IMR-90 (cell line): ENCODE results near the gene TBC1D22B. TPM values are rescaled to one million over a fixed set of nuclear protein-coding genes. Genes with fewer than 3 reads are reported as not detected.

ENCODE experiments used
- ATAC-seq: fragments of 200-7000 bp; cut with Tn5 transposase; 2 replicates; pipeline ENCODE4 v1.9.1; 2020; ENCODE audit warnings: low read depth, mild to moderate bottlenecking, moderate library complexity
- BruUV-seq: library from RNA; stranded (reverse); fragments of 400-500 nt; replicated peaks from 2 replicates; lab custom pipeline; 2021; lab: Mats Ljungman, UMichigan
- CTCF ChIA-PET: fragments of 300-600 bp; formaldehyde crosslinking; extraction: SDS; loops from one replicate; lab custom pipeline; 2021; ENCODE audit warnings: antibody characterized with exemption; lab: Yijun Ruan, JAX
- POLR2A ChIA-PET: fragments of 300-600 bp; sonication (Branson Sonifier 250); formaldehyde crosslinking; loops from one replicate; lab custom pipeline; 2022; ENCODE audit warnings: antibody characterized with exemption; ENCODE audit not compliant: unreplicated experiment; lab: Charles Lee
- DNase-seq: peaks from one replicate; pipeline ENCODE4 v3.0.0; 2013
- H2AFZ ChIP-seq: replicated peaks from 2 replicates; pipeline ENCODE3; 2013; ENCODE audit warnings: low read length, mild to moderate bottlenecking; ENCODE audit not compliant: poor library complexity
- H2AK5ac ChIP-seq: 2 replicates; pipeline ENCODE4 v1.6.1; 2013; ENCODE audit warnings: low read depth, low read length, inconsistent platforms
- H2AK9ac ChIP-seq: replicated peaks from 2 replicates; pipeline ENCODE3; 2013; ENCODE audit warnings: mild to moderate bottlenecking, low read depth, low read length, moderate library complexity; ENCODE audit not compliant: poor library complexity
- H2BK120ac ChIP-seq: 2 replicates; pipeline ENCODE4 v1.6.1; 2013; ENCODE audit warnings: low read depth, low read length, inconsistent platforms
- H2BK15ac ChIP-seq: 3 replicates; pipeline ENCODE4 v1.6.1; 2013; ENCODE audit warnings: low read depth, low read length, inconsistent platforms
- H2BK20ac ChIP-seq: 2 replicates; pipeline ENCODE4 v1.6.1; 2013; ENCODE audit warnings: low read depth, mild to moderate bottlenecking, inconsistent platforms, low read length, moderate library complexity
- H2BK5ac ChIP-seq: 2 replicates; pipeline ENCODE4 v1.6.1; 2013; ENCODE audit warnings: mild to moderate bottlenecking, low read depth, low read length, inconsistent platforms; ENCODE audit not compliant: poor library complexity, severe bottlenecking
- H3K14ac ChIP-seq: replicated peaks from 2 replicates; pipeline ENCODE4 v1.6.1; 2013; ENCODE audit warnings: low read depth, low read length, inconsistent platforms
- H3K18ac ChIP-seq: 2 replicates; pipeline ENCODE4 v1.6.1; 2013; ENCODE audit warnings: low read depth, low read length, control low read depth
- H3K23ac ChIP-seq: 2 replicates; pipeline ENCODE4 v1.6.1; 2013; ENCODE audit warnings: low read depth, low read length, inconsistent platforms
- H3K27ac ChIP-seq: 2 replicates; pipeline ENCODE4 v1.5.1; 2013; ENCODE audit warnings: mild to moderate bottlenecking, control low read depth, low read length; ENCODE audit not compliant: insufficient read depth
- H3K27me3 ChIP-seq: 2 replicates; pipeline ENCODE4 v1.6.1; 2013; ENCODE audit warnings: low read length; ENCODE audit not compliant: control insufficient read depth, insufficient read depth
- H3K36me3 ChIP-seq: 2 replicates; pipeline ENCODE4 v1.6.1; 2013; ENCODE audit warnings: low read length, mixed read lengths; ENCODE audit not compliant: control insufficient read depth, insufficient read depth
- H3K4ac ChIP-seq: 2 replicates; pipeline ENCODE4 v1.6.1; 2013; ENCODE audit warnings: low read depth, low read length, inconsistent platforms
- H3K4me1 ChIP-seq: 2 replicates; pipeline ENCODE4 v1.6.1; 2013; ENCODE audit warnings: low read length, mixed read lengths; ENCODE audit not compliant: control insufficient read depth, insufficient read depth
- H3K4me2 ChIP-seq: 2 replicates; pipeline ENCODE4 v1.6.1; 2013; ENCODE audit warnings: low read depth, mild to moderate bottlenecking, control low read depth, low read length, moderate library complexity
- H3K4me3 ChIP-seq: 2 replicates; pipeline ENCODE4 v1.5.1; 2013; ENCODE audit warnings: low read depth, mild to moderate bottlenecking, control low read depth, low read length, moderate library complexity; ENCODE audit not compliant: insufficient read depth
- H3K56ac ChIP-seq: 2 replicates; pipeline ENCODE4 v1.6.1; 2013; ENCODE audit warnings: low read length, inconsistent platforms; ENCODE audit not compliant: insufficient read depth; ENCODE audit errors: extremely low read depth
- H3K79me1 ChIP-seq, 2 experiments: 2 replicates each; pipeline ENCODE4 v1.6.1; 2013; ENCODE audit warnings: low read length in 2 of 2, inconsistent platforms in 1 of 2, low read depth in 1 of 2
- H3K9ac ChIP-seq: 2 replicates; pipeline ENCODE4 v1.6.1; 2013; ENCODE audit warnings: low read depth, low read length, control low read depth
- H3K9me1 ChIP-seq: 2 replicates; pipeline ENCODE4 v1.6.1; 2013; ENCODE audit warnings: low read length, inconsistent platforms; ENCODE audit not compliant: insufficient read depth
- H3K9me3 ChIP-seq: 2 replicates; pipeline ENCODE4 v1.6.1; 2013; ENCODE audit warnings: low read length; ENCODE audit not compliant: control insufficient read depth, insufficient read depth
- H4K20me1 ChIP-seq: 2 replicates; pipeline ENCODE4 v1.6.1; 2013; ENCODE audit warnings: low read length, inconsistent platforms; ENCODE audit not compliant: insufficient read depth
- H4K5ac ChIP-seq: 2 replicates; pipeline ENCODE4 v1.6.1; 2013; ENCODE audit warnings: mild to moderate bottlenecking, low read depth, low read length, control low read depth
- H4K8ac ChIP-seq, 2 experiments: 2 replicates each; pipeline ENCODE4 v1.6.1; 2013; ENCODE audit warnings: low read depth in 2 of 2, low read length in 2 of 2, control low read depth in 1 of 2, inconsistent platforms in 1 of 2
- H4K91ac ChIP-seq: 2 replicates; pipeline ENCODE4 v1.6.1; 2013; ENCODE audit warnings: low read depth, low read length, inconsistent platforms; ENCODE audit not compliant: insufficient read depth
- BHLHE40 ChIP-seq: fragments of 150-350 bp; IDR thresholded peaks from 2 replicates; pipeline ENCODE4 v1.6.1; 2016; ENCODE audit warnings: mild to moderate bottlenecking, low read depth, low read length
- CEBPB ChIP-seq: IDR thresholded peaks from 2 replicates; pipeline ENCODE4 v1.6.1; 2012; ENCODE audit warnings: low read depth, low read length, improper control_type of control experiment
- CHD1 ChIP-seq: IDR thresholded peaks from 2 replicates; pipeline ENCODE4 v1.6.1; 2012; ENCODE audit warnings: low read depth, low read length, improper control_type of control experiment
- CTCF ChIP-seq: conservative IDR thresholded peaks from 2 replicates; pipeline ENCODE4 v1.5.1; 2012; ENCODE audit warnings: mild to moderate bottlenecking, low read depth, low read length, improper control_type of control experiment
- ELK1 ChIP-seq: fragments of 150-350 bp; IDR thresholded peaks from 2 replicates; pipeline ENCODE4 v1.6.1; 2016; ENCODE audit warnings: low read depth, mild to moderate bottlenecking, low read length, moderate library complexity, borderline replicate concordance
- FOS ChIP-seq: fragments of 150-350 bp; IDR thresholded peaks from 2 replicates; pipeline ENCODE4 v1.6.1; 2016; ENCODE audit warnings: low read depth, low read length
- MAZ ChIP-seq: IDR thresholded peaks from 2 replicates; pipeline ENCODE4 v1.6.1; 2012; ENCODE audit warnings: low read depth, mild to moderate bottlenecking, low read length, improper control_type of control experiment, moderate library complexity, borderline replicate concordance
- NFE2L2 ChIP-seq: fragments of 150-350 bp; IDR thresholded peaks from 2 replicates; pipeline ENCODE4 v1.6.1; 2016; ENCODE audit warnings: low read depth, mild to moderate bottlenecking, low read length
- POLR2A ChIP-seq: IDR thresholded peaks from 2 replicates; pipeline ENCODE4 v1.6.1; 2012; ENCODE audit warnings: mild to moderate bottlenecking, low read depth, low read length
- RAD21 ChIP-seq: IDR thresholded peaks from 2 replicates; pipeline ENCODE4 v1.6.1; 2012; ENCODE audit warnings: low read length, improper control_type of control experiment
- RCOR1 ChIP-seq: IDR thresholded peaks from 2 replicates; pipeline ENCODE4 v1.6.1; 2012; ENCODE audit warnings: mild to moderate bottlenecking, low read length, improper control_type of control experiment; ENCODE audit not compliant: insufficient replicate concordance
- WGBS, 2 experiments: methylation state at CpG; one replicate each; pipeline versions ENCODE4 v1.1.5 to v1.1.7; 2013; ENCODE audit warnings: missing lambda C conversion rate in 2 of 2; ENCODE audit not compliant: insufficient read length in 1 of 2; ENCODE audit errors: extremely low coverage in 2 of 2; 5-methylcytosine and 5-hydroxymethylcytosine counted together
- dilution Hi-C: fragments of 300-500 bp; cut with HindIII; formaldehyde crosslinking; loops from one replicate; pipeline ENCODE4 v1.14.3; 2018; ENCODE audit warnings: low sequenced_read_pairs; ENCODE audit not compliant: unreplicated experiment
- in situ Hi-C: fragments of 300-500 bp; cut with MboI; formaldehyde crosslinking; loops from 3 replicates; pipeline ENCODE4 v1.14.3; 2019; ENCODE audit warnings: low sequenced_read_pairs, inconsistent platforms, mixed read lengths
- intact Hi-C: fragments of 100-400 bp; cut with micrococcal nuclease; formaldehyde crosslinking; loops from 2 replicates; pipeline ENCODE4 v1.10.0; 2022
- polyA plus RNA-seq, 3 experiments: library from polyadenylated mRNA; depleted of rRNA; stranded (reverse); fragments of >200 nt; gene quantifications; 2 replicates each; pipeline ENCODE4 v1.2.3, GENCODE V29; 2012; ENCODE audit warnings: low replicate concordance in 1 of 3
- total RNA-seq: library from RNA; depleted of rRNA; stranded (reverse); fragments of >200 nt; gene quantifications from 2 replicates; pipeline ENCODE4 v1.2.3, GENCODE V29; 2012

The TBC1D22B gene
- total and polyA plus RNA-seq, 2 of the 4 experiments (the other 2 are of a cell fraction), result 6.6 to 7.5 TPM

- peak overlapping the region; percentile 98 for H4K91ac ChIP-seq
- dilution Hi-C loops, result no loop called here
- POLR2A ChIA-PET, result no interaction called here
Measured at GRCh38 chr6:37243816-37244370, 13.7 kb upstream of the TBC1D22B start.

More at GRCh38 chr6:37243816-37244370, 13.7 kb upstream of the TBC1D22B start:
- TF ChIP-seq CTCF (no peak), CEBPB (no peak), CHD1 (no peak), RCOR1 (no peak), RAD21 (no peak), BHLHE40 (no peak), FOS (no peak), ELK1 (no peak), NFE2L2 (no peak), POLR2A (no peak), MAZ (no peak)
- peak overlapping the region; percentile 73 for H2AK9ac ChIP-seq
- H3K18ac ChIP-seq, result peak overlapping the region; percentile 97
- H3K14ac ChIP-seq, result peak overlapping the region; percentile 88
- H3K23ac ChIP-seq, result peak overlapping the region; percentile 80
- H3K36me3 ChIP-seq, result no peaks in the 10 kb centered on the region
- H2AK5ac ChIP-seq, result peak overlapping the region; percentile 97
- WGBS, 2 experiments, result no CpG with 5 or more reads among the region's 3 CpGs
- H2BK5ac ChIP-seq, result peak overlapping the region; percentile 99
- no peaks in the 10 kb centered on the region for H3K27me3 ChIP-seq
- H3K4ac ChIP-seq, result peak overlapping the region; percentile 98
- in situ Hi-C loops (no loop called here), intact Hi-C loops (loop anchor here (5.0 kb wide), 1 partner anchor 102 kb away; no protein-coding TSS in a partner anchor)
- H3K56ac ChIP-seq, result peak overlapping the region; percentile 80
- H4K20me1 ChIP-seq, result no peaks in the 10 kb centered on the region; the same call in 1 of the 2 replicates
- peak overlapping the region; percentile 98 for H2BK20ac ChIP-seq
- DNase-seq, result no peak
- H3K9me1 ChIP-seq, result peaks cover 15% of the 10 kb centered on the region
- H3K9me3 ChIP-seq, result no peaks in the 10 kb centered on the region
- H3K4me2 ChIP-seq, result peak overlapping the region; percentile 27; the same call in 1 of the 2 replicates
- CTCF ChIA-PET, result interaction anchor here (1.5 kb wide), 1 partner anchor 34 kb away, joined by 3 read pairs; no protein-coding TSS in a partner anchor
- peak overlapping the region; percentile 44 for H2AFZ ChIP-seq
- no TSS peak for BruUV-seq
- peak overlapping the region; percentile 100 for H3K27ac ChIP-seq
- H4K8ac ChIP-seq, result peak overlapping the region; percentile 31 to 99
- no peak overlapping the region for H3K4me3 ChIP-seq
- peak overlapping the region; percentile 95 for H4K5ac ChIP-seq
- no peak for ATAC-seq
- H3K79me1 ChIP-seq, result peaks cover 0 to 14% of the 10 kb centered on the region in 2 experiments; a peak in 1 of 4 replicates
- H3K9ac ChIP-seq, result peak overlapping the region; percentile 8
- peak overlapping the region; percentile 100 for H2BK120ac ChIP-seq
- H3K4me1 ChIP-seq, result peaks cover 34% of the 10 kb centered on the region
- H2BK15ac ChIP-seq, result peak overlapping the region; percentile 92; the same call in 2 of the 3 replicates
